Uterus (tissue), 4 donors: Measurements from ENCODE around the gene HIC1. TPM values are rescaled to one million over a fixed set of nuclear protein-coding genes. Genes with fewer than 3 reads are reported as not detected.

Source experiments
- DNase-seq, 2 donors: peaks; one replicate each; pipeline ENCODE4 v3.0.0-alpha.2; 2019 to 2020
- H3K27ac ChIP-seq, 2 donors: fragments of 200-600 bp; sonication (generic); 1 replicate in 1 of 2; 2 replicates in 1 of 2; pipeline ENCODE4 v1.5.1; 2016 to 2018
- H3K27me3 ChIP-seq, 2 donors: fragments of 200-600 bp; sonication (generic); one replicate each; pipeline ENCODE4 v1.5.1; 2018 to 2019; ENCODE audit warnings: control low read depth in 1 of 2
- H3K36me3 ChIP-seq, 2 donors: fragments of 200-600 bp; sonication (generic); one replicate each; pipeline ENCODE4 v1.5.1; 2019; ENCODE audit warnings: control low read depth in 1 of 2
- H3K4me1 ChIP-seq, 2 donors: fragments of 200-600 bp; sonication (generic); one replicate each; pipeline ENCODE4 v1.5.1; 2018 to 2019; ENCODE audit warnings: control low read depth in 1 of 2
- H3K4me3 ChIP-seq, 2 donors: fragments of 200-600 bp; sonication (generic); 1 replicate in 1 of 2; 2 replicates in 1 of 2; pipeline ENCODE4 v1.5.1; 2018 to 2019; ENCODE audit warnings: mild to moderate bottlenecking in 1 of 2
- H3K9me3 ChIP-seq, 2 donors: fragments of 200-600 bp; sonication (generic); one replicate each; pipeline ENCODE4 v1.5.1; 2019; ENCODE audit warnings: control low read depth in 1 of 2
- POLR2A ChIP-seq, 2 donors: fragments of 450-650 bp; IDR thresholded peaks; one replicate each; pipeline ENCODE4 v1.6.1; 2016; ENCODE audit warnings: antibody characterized with exemption in 2 of 2, mild to moderate bottlenecking in 1 of 2, moderate library complexity in 1 of 2
- intact Hi-C: fragments of 100-400 bp; cut with DNase I; formaldehyde crosslinking; loops from one replicate; pipeline ENCODE4 v1.15.1; 2023; ENCODE audit warnings: low total_unique reads
- total RNA-seq, 4 donors: library from RNA; depleted of rRNA in 3 of 4; stranded (reverse); fragments of >200 nt in 3 of 4; gene quantifications; one replicate each; pipeline versions ENCODE4 v1.1.0 to v1.2.4, GENCODE V29; 2014 to 2023
- TF ChIP-seq, protein P1 (sequence below), 4 experiments: fragments of 200-600 bp in 2 of 4; fragments of 450-650 bp in 2 of 4; sonication (generic) in 2 of 4; IDR thresholded peaks; one replicate each; pipeline ENCODE4 v1.5.1; 2016 to 2019; ENCODE audit warnings: antibody characterized with exemption in 4 of 4, mild to moderate bottlenecking in 2 of 4, moderate library complexity in 1 of 4
- donor health status: DM: yes; HTN: yes; CAD: no.

The HIC1 gene
- total RNA-seq, 4 donors from 2014 or later: 21.8 to 86.9 (median 54.2) TPM

DNA sequence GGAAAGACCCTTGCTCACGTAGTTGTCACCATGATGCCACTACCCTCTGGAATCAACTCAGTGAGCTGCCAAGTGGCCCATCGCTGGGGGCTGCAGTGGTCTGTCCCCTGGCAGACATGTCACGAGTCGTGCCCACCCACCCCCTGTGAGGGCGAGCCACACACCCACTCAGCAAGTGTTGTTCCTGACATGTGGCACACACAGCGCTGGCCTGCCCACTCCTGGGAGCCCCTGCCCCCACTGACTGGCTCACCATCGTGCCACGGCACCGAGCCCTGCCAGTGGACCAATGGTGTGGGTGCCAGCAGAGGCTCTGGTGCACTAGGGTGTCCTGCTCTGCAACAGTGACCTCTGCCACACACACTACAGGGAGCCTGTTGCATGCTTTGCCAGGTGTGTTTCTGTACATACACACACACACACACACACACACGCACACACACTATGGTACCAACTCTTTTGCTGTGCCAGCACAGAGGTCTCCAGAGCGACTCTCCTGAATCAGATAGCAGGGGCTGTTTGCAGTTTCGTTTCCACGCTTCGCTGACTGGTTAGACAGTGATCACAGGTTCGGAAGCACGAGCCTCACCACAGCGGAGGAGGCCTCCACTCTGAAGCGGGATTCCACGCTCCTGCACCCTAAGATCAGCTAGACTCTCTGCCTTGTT, 37.5 kb upstream of the HIC1 start:
- no peak overlapping the region for H3K27ac ChIP-seq
- intact Hi-C loops: no loop called here
- no peak for TF ChIP-seq POLR2A (IDR thresholded peaks at IDR 0.05)
- TF ChIP-seq, protein P1, sequence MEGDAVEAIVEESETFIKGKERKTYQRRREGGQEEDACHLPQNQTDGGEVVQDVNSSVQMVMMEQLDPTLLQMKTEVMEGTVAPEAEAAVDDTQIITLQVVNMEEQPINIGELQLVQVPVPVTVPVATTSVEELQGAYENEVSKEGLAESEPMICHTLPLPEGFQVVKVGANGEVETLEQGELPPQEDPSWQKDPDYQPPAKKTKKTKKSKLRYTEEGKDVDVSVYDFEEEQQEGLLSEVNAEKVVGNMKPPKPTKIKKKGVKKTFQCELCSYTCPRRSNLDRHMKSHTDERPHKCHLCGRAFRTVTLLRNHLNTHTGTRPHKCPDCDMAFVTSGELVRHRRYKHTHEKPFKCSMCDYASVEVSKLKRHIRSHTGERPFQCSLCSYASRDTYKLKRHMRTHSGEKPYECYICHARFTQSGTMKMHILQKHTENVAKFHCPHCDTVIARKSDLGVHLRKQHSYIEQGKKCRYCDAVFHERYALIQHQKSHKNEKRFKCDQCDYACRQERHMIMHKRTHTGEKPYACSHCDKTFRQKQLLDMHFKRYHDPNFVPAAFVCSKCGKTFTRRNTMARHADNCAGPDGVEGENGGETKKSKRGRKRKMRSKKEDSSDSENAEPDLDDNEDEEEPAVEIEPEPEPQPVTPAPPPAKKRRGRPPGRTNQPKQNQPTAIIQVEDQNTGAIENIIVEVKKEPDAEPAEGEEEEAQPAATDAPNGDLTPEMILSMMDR (IDR thresholded peaks at IDR 0.05): no peak

DNA sequence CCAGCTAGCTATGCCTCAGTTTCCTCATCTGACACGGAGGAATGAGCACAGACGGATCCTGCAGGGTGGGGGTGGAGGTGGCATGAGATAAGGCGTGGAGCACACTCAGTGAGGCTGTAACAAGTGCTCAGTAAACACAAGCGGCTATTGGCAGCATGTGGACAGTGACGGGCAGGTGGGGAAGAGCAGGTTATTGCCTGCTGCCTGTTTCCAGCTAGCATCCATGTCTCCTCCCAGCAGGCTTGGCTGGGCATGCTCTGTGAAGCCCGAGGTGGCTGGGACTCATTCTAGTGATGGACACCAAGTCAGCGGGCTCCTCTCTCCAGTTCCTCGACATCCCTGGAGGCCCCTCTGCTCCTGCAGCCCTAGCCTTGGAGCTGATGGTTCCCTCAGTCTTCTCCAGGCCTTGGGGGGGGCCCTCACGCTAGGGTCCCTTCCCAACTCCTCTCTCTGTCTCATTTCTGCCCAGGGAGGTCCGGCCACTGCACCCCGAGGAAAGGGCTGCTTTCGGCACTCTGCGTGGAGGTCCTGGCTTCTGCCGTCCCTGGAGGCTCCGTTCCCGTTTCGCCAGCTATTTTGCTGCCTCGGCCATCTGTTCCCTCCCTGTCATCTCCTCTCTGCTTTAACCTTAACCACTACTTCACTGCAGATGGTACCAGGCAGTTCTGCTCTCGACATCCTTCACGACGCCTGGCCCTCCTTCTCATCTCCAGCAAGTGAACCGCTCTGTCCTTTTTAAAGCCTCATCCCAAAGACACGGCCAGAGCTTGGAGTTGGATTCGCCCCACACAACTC, 36.0 kb upstream of the HIC1 start:
- intact Hi-C loops: no loop called here
- Histone ChIP-seq H3K27ac (no peak overlapping the region), H3K27me3 (no peaks in the 10 kb centered on the region), H3K9me3 (no peaks in the 10 kb centered on the region), H3K4me1 (peaks cover 0 to 4% of the 10 kb centered on the region in 2 donors), H3K36me3 (no peaks in the 10 kb centered on the region), H3K4me3 (no peak overlapping the region)
- TF ChIP-seq, protein P1 (IDR thresholded peaks at IDR 0.05): no peak
- TF ChIP-seq POLR2A (IDR thresholded peaks at IDR 0.05): no peak
- DNase-seq: no peak

More for the DNA sequence above, 37.5 kb upstream of the HIC1 start:
- DNase-seq: no peak
- H3K4me1 ChIP-seq: no peaks in the 10 kb centered on the region
- H3K9me3 ChIP-seq: no peaks in the 10 kb centered on the region
- H3K36me3 ChIP-seq: no peaks in the 10 kb centered on the region
- H3K27me3 ChIP-seq: no peaks in the 10 kb centered on the region
- H3K4me3 ChIP-seq: no peak overlapping the region

DNA sequence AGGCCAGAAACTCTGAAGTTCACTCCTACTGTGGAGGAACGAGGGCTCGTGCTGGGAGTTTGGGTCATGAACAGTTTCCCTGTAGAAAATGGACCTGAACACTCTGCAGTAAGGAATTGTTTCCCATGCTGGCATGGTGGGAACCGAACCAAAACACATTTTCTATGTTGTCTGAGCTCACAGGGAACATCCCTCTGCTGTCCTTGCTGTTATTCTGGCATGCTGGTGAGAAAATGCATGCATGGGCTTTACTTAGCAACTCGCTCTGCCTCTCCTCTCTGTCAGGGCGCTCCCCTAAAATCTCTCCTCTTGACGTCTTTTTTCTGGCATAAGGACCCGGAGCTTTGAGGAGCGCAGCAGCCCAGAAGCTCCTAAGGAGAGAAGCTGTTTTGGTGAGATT, 35.2 kb upstream of the HIC1 start:
- no peaks in the 10 kb centered on the region for H3K27me3 ChIP-seq
- H3K9me3 ChIP-seq: no peaks in the 10 kb centered on the region
- no peaks in the 10 kb centered on the region for H3K36me3 ChIP-seq
- H3K4me1 ChIP-seq: peaks cover 0 to 11% of the 10 kb centered on the region in 2 donors
- DNase-seq: no peak
- intact Hi-C loops: loop anchor here (5.0 kb wide), 1 partner anchor 112 kb away; no protein-coding TSS in a partner anchor
- H3K4me3 ChIP-seq: no peak overlapping the region
- TF ChIP-seq, protein P1 (IDR thresholded peaks at IDR 0.05): no peak
- no peak for TF ChIP-seq POLR2A (IDR thresholded peaks at IDR 0.05)
- no peak overlapping the region for H3K27ac ChIP-seq

DNA sequence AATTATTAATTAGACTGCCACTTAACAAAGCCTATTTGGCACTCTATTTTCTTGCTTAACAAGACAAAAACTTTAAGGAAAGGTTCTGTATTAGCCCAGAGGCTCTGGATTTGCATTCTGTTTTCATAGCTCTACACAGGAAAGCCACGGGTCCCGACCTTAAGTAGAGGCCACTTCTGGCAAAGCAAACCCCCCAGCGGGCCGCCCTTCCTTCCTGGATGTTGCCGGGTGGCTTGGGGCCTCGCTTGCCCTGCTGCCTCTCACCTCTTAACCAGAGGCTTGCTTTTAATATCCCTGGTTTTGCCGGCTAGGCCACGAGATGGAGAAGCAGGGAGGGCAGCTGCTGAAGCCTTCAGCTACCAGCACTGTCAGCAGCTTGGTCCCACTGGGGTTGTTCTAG, 34.2 kb upstream of the HIC1 start:
- intact Hi-C loops: loop anchor here (5.0 kb wide), 1 partner anchor 113 kb away; no protein-coding TSS in a partner anchor
- DNase-seq: no peak
- H3K36me3 ChIP-seq: no peaks in the 10 kb centered on the region
- no peak for TF ChIP-seq POLR2A (IDR thresholded peaks at IDR 0.05)
- TF ChIP-seq, protein P1 (IDR thresholded peaks at IDR 0.05): no peak
- H3K4me1 ChIP-seq: peaks cover 0 to 16% of the 10 kb centered on the region in 2 donors
- no peaks in the 10 kb centered on the region for H3K9me3 ChIP-seq
- no peak overlapping the region for H3K27ac ChIP-seq
- no peak overlapping the region for H3K4me3 ChIP-seq
- H3K27me3 ChIP-seq: no peaks in the 10 kb centered on the region
